ENCODE measurements around the gene TAPBPL.

DNA sequence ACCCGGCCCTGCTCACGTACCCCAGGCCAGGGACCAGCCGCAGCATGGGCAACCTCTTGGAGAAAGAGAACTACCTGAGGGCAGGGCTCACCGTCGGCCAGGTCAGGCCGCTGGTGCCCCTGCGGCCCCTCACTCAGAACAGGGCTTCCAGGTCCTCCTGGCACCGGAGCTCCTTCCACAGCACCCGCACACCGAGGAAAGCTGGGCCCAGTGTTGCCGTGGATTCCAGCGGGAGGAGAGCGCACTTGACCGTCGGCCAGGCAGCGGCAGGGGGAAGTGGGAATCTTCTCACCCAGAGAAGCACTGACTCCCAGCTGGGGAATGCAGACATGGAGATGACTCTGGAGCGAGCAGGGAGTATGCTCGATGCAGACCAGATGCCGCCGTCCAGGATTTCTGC, 26.6 kb downstream of the TAPBPL start:
- no peak for TF ChIP-seq POLR2AphosphoS5 (IDR thresholded peaks at IDR 0.05; ENCODE audit: low read depth, low read length)
- TF ChIP-seq TAF1 (IDR thresholded peaks at IDR 0.05; ENCODE audit: borderline replicate concordance, insufficient read depth, low read length), result no peak
